ENCODE results near the gene LRMDA.

Gene LRMDA

GRCh38 chr10:75825661-75826060 lies 394.2 kb downstream of the LRMDA start:
- no peak for DNase-seq (ENCODE audit: low read depth in 2 of 2)

DNA sequence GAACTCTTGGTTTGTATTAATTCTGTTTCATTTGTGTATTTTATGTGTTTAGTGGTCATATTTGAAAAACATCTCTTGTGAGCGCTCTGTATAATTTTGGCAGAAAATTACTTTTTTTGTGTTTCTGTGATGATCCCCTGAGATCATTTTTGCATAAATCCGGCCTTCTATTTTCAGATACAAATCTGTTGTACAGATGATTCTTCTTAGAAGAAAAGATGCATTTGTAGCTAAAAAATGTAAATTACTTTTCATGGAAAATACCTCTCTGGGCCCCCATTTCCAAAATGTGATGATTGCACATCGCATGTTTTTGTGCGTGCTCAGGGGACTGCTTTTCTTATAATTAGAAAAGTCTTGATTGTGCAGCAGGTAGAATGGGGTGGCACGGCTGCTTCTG lies 395.4 kb downstream of the LRMDA start:
- no peak for DNase-seq (ENCODE audit: low read depth in 2 of 2)

DNA sequence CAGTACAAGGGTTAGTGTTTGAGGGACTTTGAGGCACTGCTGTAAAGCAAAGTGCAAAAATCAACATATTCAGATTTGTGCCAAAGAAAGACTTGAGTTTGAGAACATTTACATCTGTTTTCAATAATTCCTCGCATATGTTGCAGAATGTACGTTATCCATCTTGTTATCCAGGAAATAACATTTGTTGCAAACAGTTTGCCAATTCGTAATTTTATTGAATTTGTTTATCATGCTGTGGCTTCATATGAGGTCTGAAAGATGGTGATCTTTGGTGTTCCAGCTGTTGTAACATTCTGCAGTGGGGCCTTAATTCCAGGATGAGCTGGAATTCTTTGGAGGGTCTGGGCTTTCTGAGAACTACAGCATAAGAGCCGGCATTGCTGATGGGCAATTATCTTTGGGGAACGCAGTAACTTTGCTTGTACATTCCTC lies 396.2 kb downstream of the LRMDA start:
- no peak for DNase-seq (ENCODE audit: low read depth in 2 of 2)

- DNase-seq (ENCODE audit: low read depth in 2 of 2) = no peak
These were observed 397.0 kb downstream of the LRMDA start for GRCh38 chr10:75828413-75828812.

DNA sequence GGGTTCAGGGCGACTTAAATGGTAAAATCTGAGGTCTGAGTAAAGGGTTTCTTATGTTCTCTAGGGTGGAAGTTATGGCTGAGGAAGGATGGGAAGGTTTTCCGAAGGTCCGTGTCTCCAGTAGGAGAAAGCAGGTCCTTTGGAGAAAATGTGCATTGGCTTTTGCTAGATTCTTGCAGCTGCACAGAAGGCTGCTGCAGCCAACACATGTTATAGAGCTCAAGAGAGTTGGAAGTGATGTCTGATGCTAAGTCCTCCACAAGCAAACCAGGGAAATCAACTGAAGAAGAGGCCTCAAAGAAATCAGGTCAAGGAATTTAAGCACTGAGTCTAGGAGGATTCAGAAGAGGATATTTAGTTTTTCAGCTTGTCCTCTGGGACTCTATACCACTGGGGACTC lies 404.6 kb downstream of the LRMDA start:
- DNase-seq (ENCODE audit: low read depth in 2 of 2) = no peak

DNA sequence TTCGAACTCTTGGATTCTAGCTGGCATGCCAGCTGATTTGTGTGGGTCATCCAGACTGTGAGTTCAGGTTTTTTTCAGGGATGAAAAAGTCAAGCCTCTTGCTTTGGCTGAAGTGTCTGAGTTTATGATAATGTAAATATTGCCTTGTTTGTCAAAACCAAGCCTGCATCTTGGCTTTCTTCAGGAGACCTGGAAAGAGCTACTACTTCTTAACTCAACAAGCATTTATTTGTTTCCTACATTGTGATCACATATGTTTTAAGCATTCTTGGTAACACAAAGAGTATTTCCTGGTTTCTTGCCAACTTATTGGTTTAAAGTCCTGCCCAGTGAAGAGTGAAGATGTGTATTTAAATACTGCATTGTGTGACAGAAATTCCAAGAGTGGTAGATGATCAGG lies 407.1 kb downstream of the LRMDA start:
- DNase-seq (ENCODE audit: low read depth in 2 of 2) = no peak

DNA sequence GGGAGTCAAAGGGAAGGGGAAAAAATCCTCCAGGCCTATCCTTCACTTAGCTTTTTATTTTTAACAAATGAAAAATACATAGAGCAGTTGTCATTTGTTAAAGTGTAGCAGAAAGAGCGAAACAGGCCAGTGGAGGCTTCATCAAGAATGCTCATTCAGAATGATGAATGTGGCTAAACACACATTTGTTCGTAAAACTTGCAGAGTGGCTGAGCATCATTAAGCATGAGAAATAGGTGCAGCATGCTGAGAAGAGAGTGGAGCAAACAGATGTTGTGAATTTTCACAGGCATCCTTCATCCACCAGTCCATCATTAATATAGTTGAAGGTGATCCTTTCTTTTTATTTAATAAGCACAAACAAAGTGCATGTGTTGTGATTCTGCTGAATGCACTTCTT lies 407.6 kb downstream of the LRMDA start:
- no peak for DNase-seq (ENCODE audit: low read depth in 2 of 2)

GRCh38 chr10:75841266-75841665 lies 409.8 kb downstream of the LRMDA start:
- no peak for DNase-seq (ENCODE audit: low read depth in 2 of 2)

DNA sequence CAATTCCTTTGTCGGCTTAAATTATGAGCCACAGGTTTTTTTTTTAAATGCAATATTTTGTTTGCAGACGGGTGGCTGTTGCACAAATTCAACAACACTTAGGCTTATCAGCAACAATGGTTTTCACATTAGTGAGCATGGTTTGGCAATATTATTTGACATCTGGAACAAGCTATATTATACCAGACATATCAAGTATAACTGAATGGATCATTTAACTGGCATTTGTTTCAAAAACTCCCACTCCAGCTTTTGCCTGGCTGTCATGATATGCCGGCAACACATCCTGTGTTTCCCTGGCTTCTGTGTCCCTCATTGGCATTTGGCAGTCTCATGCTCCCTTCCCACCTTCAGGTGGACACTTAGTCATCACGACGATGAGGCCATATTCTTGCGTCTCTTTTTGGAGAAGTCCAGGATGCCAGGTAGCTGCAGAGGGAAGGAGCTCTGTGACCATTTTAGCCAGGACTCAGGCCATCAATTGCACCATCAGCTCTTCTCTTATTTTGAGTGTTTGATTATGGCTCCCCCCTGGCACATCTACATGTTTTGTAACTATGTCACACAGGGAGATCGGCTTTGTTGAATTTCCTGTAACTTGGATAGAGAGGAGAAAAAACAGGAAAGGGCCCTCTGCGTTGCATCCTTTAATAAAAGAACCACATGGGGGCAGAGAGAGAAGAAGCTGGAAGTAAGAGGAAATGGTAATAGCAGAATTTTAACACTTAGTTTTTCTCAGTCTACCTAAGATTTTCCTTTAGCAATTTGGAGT lies 413.9 kb downstream of the LRMDA start:
- no peak for DNase-seq (ENCODE audit: low read depth in 2 of 2)

DNA sequence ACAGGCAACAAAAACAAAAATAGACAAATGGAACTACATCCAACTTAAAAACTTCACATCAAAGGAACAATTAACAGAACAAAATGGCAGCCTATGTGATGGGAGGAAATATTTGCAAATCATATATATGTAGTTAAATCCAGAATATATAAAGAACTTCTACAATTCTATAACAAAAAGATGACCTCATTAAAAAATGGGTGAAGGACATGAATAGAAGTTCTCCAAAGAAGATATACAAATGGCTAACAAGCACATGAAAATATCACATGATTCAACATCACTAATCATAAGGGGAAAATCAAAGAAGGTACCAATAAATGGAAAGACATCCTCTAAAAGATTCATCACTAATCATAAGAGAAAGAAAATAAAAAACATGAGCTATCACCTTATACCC lies 416.1 kb downstream of the LRMDA start:
- no peak for DNase-seq (ENCODE audit: low read depth in 2 of 2)

DNA sequence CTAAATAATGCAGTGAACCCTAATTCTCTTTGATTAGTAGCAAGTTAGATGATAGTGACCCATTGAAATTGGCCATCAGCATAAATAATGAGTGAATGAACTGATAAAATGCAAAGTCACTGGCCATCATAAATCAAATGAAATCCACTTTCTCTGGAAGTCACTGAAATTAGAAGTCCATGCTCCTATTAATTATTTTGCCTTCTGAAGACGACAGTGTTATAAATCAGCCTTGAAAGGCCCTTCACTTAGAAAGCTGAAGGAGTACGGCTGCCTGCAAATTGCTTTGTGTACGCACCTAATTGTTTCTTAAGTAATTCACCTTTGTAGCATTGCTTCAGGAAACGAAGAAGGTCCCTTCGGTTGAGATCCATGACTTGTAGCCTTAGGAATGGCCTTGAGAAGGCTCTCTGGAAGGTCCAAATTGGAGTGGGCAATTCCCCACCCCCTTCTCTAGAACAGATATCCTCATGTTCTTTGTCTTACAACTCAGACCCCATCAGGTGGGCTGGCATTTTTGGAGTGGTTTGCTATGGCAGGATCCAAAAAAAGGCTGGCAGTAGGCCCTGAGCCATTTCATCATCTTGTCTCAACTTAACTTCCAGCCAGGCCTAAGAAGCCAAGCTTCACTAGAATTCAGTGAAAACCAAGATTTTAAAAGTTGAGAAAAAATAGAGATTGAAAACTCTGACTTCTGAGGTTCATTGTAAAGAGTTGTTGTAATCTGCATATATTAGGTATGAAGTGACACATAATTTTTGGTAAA lies 420.3 kb downstream of the LRMDA start:
- no peak for DNase-seq (ENCODE audit: low read depth in 2 of 2)

- DNase-seq (ENCODE audit: low read depth in 2 of 2) = no peak
These were observed 421.5 kb downstream of the LRMDA start for GRCh38 chr10:75852851-75853484.

DNA sequence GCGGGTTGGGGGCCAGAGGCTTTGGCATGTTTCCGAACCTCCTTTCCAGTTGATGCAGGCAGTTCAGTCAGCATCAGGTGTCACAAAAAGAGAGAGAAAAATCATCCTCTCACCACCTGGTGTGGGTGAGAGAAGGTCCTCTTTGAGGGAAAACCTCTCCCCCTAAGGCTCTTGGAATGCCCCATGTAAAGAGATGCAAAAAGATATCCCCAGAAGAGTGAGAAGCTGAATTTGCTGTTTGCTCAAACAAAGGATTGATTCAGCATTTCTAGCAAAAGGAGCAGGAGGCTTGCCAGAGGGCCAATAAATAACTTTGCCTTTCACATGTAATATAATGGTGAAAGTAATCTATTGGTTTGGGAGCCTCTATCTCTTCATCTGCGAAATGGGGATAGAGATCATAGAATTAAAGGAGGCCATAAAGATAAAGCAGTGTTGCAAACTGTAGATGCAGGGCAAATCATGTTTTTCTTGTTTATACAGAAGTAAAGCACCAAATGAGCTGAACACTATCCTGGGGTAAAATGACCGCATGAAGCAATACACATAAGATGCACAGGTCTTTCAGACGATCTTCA lies 425.9 kb downstream of the LRMDA start:
- DNase-seq (ENCODE audit: low read depth in 2 of 2) = no peak

DNA sequence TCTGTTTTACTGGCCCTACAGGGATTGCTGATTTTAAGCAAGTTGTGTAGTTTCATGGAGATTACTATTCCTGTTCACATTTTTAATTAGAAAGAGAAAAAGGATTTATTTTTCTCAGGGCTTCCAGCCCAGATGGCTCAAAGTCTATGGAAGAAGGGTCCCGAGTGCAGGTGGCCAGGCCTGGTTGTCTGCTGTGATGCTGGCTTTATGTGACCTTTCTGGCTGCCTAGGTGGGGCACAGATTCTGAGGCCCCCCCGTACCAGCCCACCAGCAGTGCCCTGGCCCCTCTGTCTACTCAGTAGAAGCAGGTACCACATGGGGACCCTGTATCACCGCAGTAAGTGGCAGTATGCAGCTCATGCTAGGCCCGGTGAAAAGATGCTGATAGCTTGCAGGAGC lies 426.5 kb downstream of the LRMDA start:
- DNase-seq (ENCODE audit: low read depth in 2 of 2) = no peak

DNA sequence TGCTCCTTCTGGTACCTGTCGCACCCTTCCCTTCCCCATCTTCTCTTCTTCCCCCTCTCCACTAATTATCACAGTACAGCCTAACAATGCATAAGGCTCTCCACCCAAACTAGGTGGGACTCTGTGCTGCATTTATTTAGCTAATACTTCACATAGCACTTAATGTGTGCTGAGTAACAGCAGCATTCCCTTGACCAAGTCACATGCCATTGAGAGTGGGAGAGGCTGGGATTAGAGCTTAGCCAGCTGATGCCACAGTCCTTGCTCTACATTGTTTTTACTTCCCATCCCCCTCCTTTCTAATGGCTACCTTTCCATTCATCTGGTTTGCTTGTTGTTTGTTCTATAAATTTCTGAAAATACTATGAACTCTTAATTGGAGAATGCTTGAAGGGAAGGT lies 426.9 kb downstream of the LRMDA start:
- DNase-seq (ENCODE audit: low read depth in 2 of 2) = no peak

- no peak for DNase-seq (ENCODE audit: low read depth in 2 of 2)
These were observed 427.7 kb downstream of the LRMDA start for GRCh38 chr10:75859141-75859540.

DNA sequence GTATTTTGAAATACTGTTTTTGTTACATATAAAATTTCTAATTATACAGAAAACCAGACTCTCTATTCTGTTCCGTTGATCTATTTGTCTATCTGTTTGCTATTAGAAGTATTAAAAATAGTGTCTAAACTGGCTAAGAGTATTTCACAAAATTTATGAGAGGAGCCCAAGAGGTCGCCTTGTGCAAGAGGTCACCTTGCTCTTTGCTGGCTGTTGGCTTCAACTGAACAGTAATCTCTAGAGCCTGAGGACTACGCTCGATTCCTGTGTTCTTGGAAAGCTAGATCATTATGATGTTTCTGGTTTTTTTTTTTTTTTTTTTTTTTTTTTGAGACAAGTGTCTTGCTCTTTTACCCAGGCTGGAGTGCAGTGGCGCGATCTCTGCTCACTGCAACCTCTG lies 428.6 kb downstream of the LRMDA start:
- no peak for DNase-seq (ENCODE audit: low read depth in 2 of 2)

GRCh38 chr10:75861582-75861981 lies 430.2 kb downstream of the LRMDA start:
- DNase-seq (ENCODE audit: low read depth in 2 of 2) = no peak

DNA sequence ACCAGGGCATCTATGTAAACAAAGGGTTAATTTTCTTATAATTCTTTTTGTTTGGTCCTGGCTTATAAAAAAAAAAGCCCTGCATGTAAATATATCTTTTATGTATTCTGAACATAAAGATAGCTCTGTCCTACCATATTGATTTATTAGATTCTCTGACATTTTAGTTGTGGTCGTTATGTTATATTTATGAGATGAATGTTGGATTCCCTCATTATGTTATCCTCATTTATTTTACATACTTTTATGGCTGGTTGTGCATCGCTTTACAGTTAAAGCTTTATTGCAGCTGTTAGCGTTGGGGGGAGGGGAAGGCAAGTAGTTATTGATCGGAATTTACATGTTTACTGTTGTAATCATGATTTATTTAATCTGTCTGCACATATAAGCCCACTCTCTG lies 431.5 kb downstream of the LRMDA start:
- DNase-seq (ENCODE audit: low read depth in 2 of 2) = no peak

- no peak for DNase-seq (ENCODE audit: low read depth in 2 of 2)
These were observed 433.3 kb downstream of the LRMDA start for GRCh38 chr10:75864717-75865116.

- no peak for DNase-seq (ENCODE audit: low read depth in 2 of 2)
These were observed 434.2 kb downstream of the LRMDA start for GRCh38 chr10:75865413-75866299.

DNA sequence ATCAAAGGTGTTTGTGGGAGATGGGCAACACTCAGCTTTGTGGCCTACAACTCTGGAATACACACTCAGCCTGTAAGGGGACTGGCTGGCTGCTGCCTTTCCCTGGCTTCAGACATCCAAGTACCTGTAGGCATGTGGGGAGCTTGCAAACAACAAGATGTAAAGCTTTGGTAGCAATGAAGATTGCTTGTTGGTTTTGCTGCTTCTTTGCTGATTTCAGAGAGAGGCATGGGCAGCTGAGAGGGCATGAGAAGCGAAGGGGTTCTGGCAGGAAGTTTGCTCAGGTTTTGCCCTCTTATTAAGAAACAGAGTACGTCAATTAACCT lies 434.8 kb downstream of the LRMDA start:
- DNase-seq (ENCODE audit: low read depth in 2 of 2) = no peak

Measured in stimulated activated CD4-positive, alpha-beta T cell treated with anti-CD3 and anti-CD28 coated beads, Interleukin-12 subunit alpha, Interleukin-12 subunit beta, amount 100 ng/mL, for 24 hours (primary cell).